Common myeloid progenitor, CD34-positive (primary cell): ENCODE measurements around the gene BAG1.

Experiments
- CTCF ChIA-PET: fragments of 350-600 bp; sonication (Branson Sonifier 250); formaldehyde crosslinking; loops from one replicate; lab custom pipeline; 2021; ENCODE audit warnings: antibody characterized with exemption; lab: Charles Lee
- POLR2A ChIA-PET: fragments of 350-600 bp; sonication (Branson Sonifier 250); formaldehyde crosslinking; loops from one replicate; lab custom pipeline; 2021; ENCODE audit warnings: antibody characterized with exemption; lab: Charles Lee
- DNase-seq, 3 donors: peaks; one replicate each; pipeline versions ENCODE4 v3.0.0 to v3.0.0-alpha.2; 2013
- H3K27ac ChIP-seq, 2 experiments: 1 replicate in 1 of 2; 2 replicates in 1 of 2; pipeline ENCODE4 v1.7.0; 2013; ENCODE audit warnings: inconsistent platforms in 2 of 2, low read length in 2 of 2, mild to moderate bottlenecking in 2 of 2, low read depth in 1 of 2, moderate library complexity in 1 of 2; ENCODE audit not compliant: severe bottlenecking in 2 of 2, insufficient read depth in 1 of 2, poor library complexity in 1 of 2
- H3K27me3 ChIP-seq, 5 experiments: replicated peaks in 2 of 5; 1 replicate in 3 of 5; 2 replicates in 2 of 5; pipeline versions ENCODE4 v1.6.1 to v1.7.0; 2013; ENCODE audit warnings: low read length in 4 of 5, mild to moderate bottlenecking in 2 of 5, moderate library complexity in 2 of 5, inconsistent platforms in 1 of 5; ENCODE audit not compliant: insufficient read depth in 5 of 5, control insufficient read depth in 4 of 5
- H3K36me3 ChIP-seq, 4 experiments: 1 replicate in 2 of 4; 2 replicates in 2 of 4; pipeline versions ENCODE4 v1.6.1 to v1.7.0; 2013; ENCODE audit warnings: low read length in 3 of 4, control low read depth in 1 of 4, mild to moderate bottlenecking in 1 of 4; ENCODE audit not compliant: control insufficient read depth in 4 of 4, insufficient read depth in 4 of 4
- H3K4me1 ChIP-seq, 4 experiments: 1 replicate in 3 of 4; 2 replicates in 1 of 4; pipeline versions ENCODE4 v1.6.1 to v1.7.1; 2013; ENCODE audit warnings: low read length in 3 of 4, mild to moderate bottlenecking in 3 of 4, control low read depth in 1 of 4, inconsistent platforms in 1 of 4, moderate library complexity in 1 of 4; ENCODE audit not compliant: control insufficient read depth in 4 of 4, insufficient read depth in 4 of 4; ENCODE audit errors: control extremely low read depth in 1 of 4
- H3K4me3 ChIP-seq, 7 experiments: 1 replicate in 4 of 7; 2 replicates in 3 of 7; pipeline versions ENCODE4 v1.5.1 to v1.7.0; 2013; ENCODE audit warnings: mild to moderate bottlenecking in 7 of 7, low read length in 6 of 7, moderate library complexity in 6 of 7, inconsistent platforms in 2 of 7, low read depth in 2 of 7, control low read depth in 1 of 7; ENCODE audit not compliant: insufficient read depth in 4 of 7, control insufficient read depth in 1 of 7; ENCODE audit errors: extremely low read depth in 1 of 7
- H3K9me3 ChIP-seq, 5 experiments: 1 replicate in 4 of 5; 2 replicates in 1 of 5; pipeline versions ENCODE4 v1.6.1 to v1.7.1; 2013; ENCODE audit warnings: low read length in 4 of 5, mild to moderate bottlenecking in 2 of 5, inconsistent platforms in 1 of 5, low read depth in 1 of 5, moderate library complexity in 1 of 5; ENCODE audit not compliant: control insufficient read depth in 4 of 5, insufficient read depth in 2 of 5; ENCODE audit errors: control extremely low read depth in 1 of 5
- WGBS: methylation state at CpG from one replicate; pipeline ENCODE4 v1.1.5; 2013; ENCODE audit not compliant: insufficient coverage; 5-methylcytosine and 5-hydroxymethylcytosine counted together

Gene BAG1

DNA sequence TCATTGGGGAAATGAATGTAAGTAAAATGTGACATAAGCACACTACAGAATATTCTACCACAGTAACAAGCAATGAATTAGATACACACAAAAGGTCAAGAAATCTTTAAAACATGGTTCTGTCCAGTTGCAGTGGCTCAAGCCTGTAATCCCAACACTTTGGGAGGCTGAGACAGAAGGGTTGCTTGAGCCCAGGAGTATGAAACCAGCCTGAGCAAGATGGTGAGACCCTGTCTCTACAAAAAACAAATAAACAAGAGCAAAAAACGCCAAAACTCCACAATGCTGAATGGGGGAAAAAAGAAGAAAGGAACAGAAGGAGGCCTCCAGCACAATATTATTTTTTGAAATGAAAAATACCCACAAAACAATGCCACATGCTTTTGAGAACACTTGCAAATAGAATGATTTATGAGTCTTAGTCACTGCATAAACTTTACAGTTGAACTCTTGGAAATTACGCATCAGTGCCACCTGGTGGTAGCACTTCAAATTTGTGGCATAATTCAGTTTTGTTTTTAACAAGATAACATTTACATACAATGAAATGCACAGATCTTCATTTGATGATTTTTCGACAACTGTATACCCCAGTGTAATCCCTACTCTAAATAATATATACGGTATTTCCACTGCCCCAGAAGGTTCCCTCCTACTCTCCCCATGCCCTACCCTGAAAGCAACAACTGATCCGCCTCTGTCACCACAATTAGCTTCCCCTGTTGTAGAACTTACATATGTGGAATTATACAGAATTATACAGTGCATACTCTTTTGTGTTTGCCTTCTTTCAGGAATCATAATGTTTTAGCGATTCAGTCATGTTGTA, 39.0 kb downstream of the BAG1 start:
- H3K27ac ChIP-seq, result peak overlapping the region in 1 of 2 experiments; percentile 12

DNA sequence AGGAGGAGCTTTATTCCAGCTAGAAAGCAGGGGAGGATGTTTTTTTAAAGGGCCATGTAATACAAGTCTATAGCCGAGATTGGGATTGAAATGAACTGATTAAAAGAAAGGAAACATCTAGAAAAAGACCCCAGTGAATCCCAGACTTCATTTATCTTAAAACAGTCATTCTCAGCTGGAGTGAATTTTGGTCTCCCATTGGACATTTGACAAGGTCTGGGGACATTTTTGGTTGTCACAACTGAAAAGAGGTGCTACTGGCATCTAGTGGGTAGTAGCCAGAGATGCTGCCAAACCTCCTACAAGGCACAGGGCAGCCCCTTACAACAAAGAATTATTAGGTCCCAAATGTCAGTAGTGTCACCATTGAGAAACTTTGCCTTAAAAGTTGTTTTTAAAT, 40.8 kb downstream of the BAG1 start:
- Histone ChIP-seq H3K4me1 (peaks cover 9 to 42% (median 31%) of the 10 kb centered on the region in 4 experiments), H3K4me3 (no peak overlapping the region), H3K27me3 (no peaks in the 10 kb centered on the region), H3K27ac (no peak overlapping the region), H3K9me3 (no peaks in the 10 kb centered on the region), H3K36me3 (no peaks in the 10 kb centered on the region)
- WGBS, result no CpG with 5 or more reads among the region's 1 CpG
- DNase-seq, result no peak
- POLR2A ChIA-PET, result interaction anchor here (0.6 kb wide), 1 partner anchor 52 kb away, joined by 3 read pairs; no protein-coding TSS in a partner anchor
- CTCF ChIA-PET, result interaction anchor here (0.9 to 1.3 kb wide), 3 partner anchors 10 to 115 kb away, joined by 3 read pairs; no protein-coding TSS in a partner anchor

More for the DNA sequence above, 39.0 kb downstream of the BAG1 start:
- ChIA-PET POLR2A (interaction anchor here (0.6 to 1.7 kb wide), 4 partner anchors 22 to 238 kb away, joined by 3 to 5 read pairs (median 4); partner anchors contain the start of genes B4GALT1, BAG1 and CHMP5), CTCF (interaction anchor here (0.7 to 3.0 kb wide), 32 partner anchors 9 to 169 kb away, joined by 3 to 30 read pairs (median 5); partner anchors contain the start of genes B4GALT1, CHMP5 and SPINK4)
- H3K36me3 ChIP-seq, result no peaks in the 10 kb centered on the region
- no peaks in the 10 kb centered on the region for H3K9me3 ChIP-seq
- no peaks in the 10 kb centered on the region for H3K27me3 ChIP-seq
- DNase-seq, result peak; percentile 87 to 95 (median 93)
- H3K4me1 ChIP-seq, result peaks cover 9 to 42% (median 31%) of the 10 kb centered on the region in 4 experiments
- peak overlapping the region in 1 of 7 experiments; percentile 33 for H3K4me3 ChIP-seq
- WGBS, result 33% methylated on average over 3 of the region's 6 CpGs

DNA sequence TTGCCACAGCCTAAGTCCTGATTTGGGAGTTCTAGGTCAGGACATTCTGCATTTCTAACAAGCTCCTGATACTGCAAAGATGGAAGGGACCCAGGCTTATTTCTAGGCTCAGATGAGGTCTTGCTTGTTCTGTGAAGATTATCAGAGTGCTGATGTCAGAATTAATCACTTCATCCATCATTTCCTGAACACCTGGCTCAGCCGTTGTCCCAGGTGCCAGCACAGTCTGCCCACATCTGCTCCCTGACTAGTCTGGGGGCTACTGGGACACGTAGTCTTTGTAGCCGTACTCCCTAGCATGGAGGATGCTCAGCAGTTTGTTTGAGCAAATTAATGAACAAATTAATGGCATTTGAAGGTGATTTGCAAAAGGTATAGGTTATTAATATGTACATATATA, 42.5 kb downstream of the BAG1 start:
- H3K36me3 ChIP-seq, result no peaks in the 10 kb centered on the region
- WGBS, result 73% methylated on average over 3 of the region's 3 CpGs
- CTCF ChIA-PET, result interaction anchor here (1.2 kb wide), 1 partner anchor 18 kb away, joined by 3 read pairs; the partner anchor contains the start of gene SPINK4
- peaks cover 0 to 2% (median 0%) of the 10 kb centered on the region in 5 experiments for H3K27me3 ChIP-seq
- no peak overlapping the region for H3K27ac ChIP-seq
- POLR2A ChIA-PET, result interaction anchor here (0.5 kb wide), 1 partner anchor 160 kb away, joined by 3 read pairs; no protein-coding TSS in a partner anchor
- no peaks in the 10 kb centered on the region for H3K9me3 ChIP-seq
- peaks cover 9 to 29% (median 24%) of the 10 kb centered on the region in 4 experiments for H3K4me1 ChIP-seq
- DNase-seq, result peak in 2 of 3 donors; percentile 42 to 47
- no peak overlapping the region for H3K4me3 ChIP-seq

DNA sequence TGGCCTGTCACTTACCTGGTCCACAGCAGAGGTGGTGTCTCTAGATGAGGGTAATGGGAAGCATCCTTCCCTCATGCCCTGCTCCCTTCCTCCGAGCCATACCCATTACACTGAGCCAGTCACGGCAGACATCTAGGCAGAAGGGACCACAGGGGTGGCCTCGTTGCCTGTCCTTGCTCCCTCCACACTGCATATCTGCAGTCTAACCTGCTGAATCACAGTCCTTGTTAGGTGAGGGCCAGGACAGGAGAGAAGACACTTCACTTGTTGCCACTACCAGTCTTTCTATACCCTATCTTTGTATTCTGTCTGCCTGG, 43.0 kb downstream of the BAG1 start:
- no peak for DNase-seq
- peaks cover 9 to 24% (median 19%) of the 10 kb centered on the region in 4 experiments for H3K4me1 ChIP-seq
- no peaks in the 10 kb centered on the region for H3K36me3 ChIP-seq
- ChIA-PET POLR2A (no interaction called here), CTCF (no interaction called here)
- WGBS, result 100% methylated on average over 2 of the region's 3 CpGs
- no peak overlapping the region for H3K4me3 ChIP-seq
- H3K27me3 ChIP-seq, result peaks cover 0 to 2% (median 0%) of the 10 kb centered on the region in 5 experiments
- no peak overlapping the region for H3K27ac ChIP-seq
- H3K9me3 ChIP-seq, result no peaks in the 10 kb centered on the region

DNA sequence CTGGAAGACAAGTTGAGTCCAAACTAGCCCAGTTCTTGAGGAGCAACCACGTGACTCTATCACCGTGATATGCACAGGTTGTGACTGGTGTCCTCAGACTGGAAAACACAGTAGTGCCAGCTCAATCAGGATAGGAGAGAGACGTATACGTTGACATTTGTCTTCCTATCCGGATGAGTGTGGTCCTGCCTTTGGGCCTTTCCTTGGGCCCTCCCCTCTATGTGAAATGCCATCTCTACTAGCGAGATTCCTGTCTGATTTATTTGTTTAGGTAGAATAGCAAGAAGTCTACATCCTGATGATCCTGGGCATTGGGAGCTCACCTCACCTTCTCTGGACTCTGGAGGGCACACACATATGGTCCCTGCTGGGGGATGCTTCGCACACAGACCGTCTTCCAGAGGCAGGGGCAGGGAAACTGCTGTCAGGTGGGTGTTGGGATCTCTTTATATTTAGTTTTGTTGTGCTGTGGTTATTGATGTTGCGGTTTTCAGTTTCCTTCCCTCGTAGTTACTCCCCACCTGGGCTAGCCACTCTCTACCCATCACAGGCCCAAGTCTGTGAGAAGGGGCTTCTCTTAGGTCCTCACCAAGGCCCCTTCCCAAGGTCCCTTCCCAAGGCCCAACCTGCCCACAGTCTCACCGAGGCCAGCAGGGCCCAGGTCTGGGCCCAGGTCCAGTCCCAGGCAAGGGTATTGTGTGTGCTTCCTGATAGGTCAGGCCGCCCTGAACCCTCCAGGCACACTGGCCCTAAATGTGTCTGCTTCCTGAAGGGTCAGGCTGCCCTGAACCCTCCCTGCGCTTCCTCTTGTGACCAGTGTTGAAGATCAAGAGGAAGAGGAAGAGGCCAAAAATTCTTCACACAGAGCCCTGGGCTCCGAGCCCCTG, 43.6 kb downstream of the BAG1 start:
- Histone ChIP-seq H3K36me3 (no peaks in the 10 kb centered on the region), H3K27ac (no peak overlapping the region), H3K27me3 (peaks cover 0 to 2% (median 0%) of the 10 kb centered on the region in 5 experiments), H3K4me1 (peaks cover 4 to 18% (median 13%) of the 10 kb centered on the region in 4 experiments), H3K4me3 (no peak overlapping the region), H3K9me3 (no peaks in the 10 kb centered on the region)
- WGBS, result 75% methylated on average over 8 of the region's 14 CpGs
- ChIA-PET POLR2A (no interaction called here), CTCF (interaction anchor here (1.2 kb wide), 1 partner anchor 12 kb away, joined by 3 read pairs; no protein-coding TSS in a partner anchor)
- DNase-seq, result no peak

DNA sequence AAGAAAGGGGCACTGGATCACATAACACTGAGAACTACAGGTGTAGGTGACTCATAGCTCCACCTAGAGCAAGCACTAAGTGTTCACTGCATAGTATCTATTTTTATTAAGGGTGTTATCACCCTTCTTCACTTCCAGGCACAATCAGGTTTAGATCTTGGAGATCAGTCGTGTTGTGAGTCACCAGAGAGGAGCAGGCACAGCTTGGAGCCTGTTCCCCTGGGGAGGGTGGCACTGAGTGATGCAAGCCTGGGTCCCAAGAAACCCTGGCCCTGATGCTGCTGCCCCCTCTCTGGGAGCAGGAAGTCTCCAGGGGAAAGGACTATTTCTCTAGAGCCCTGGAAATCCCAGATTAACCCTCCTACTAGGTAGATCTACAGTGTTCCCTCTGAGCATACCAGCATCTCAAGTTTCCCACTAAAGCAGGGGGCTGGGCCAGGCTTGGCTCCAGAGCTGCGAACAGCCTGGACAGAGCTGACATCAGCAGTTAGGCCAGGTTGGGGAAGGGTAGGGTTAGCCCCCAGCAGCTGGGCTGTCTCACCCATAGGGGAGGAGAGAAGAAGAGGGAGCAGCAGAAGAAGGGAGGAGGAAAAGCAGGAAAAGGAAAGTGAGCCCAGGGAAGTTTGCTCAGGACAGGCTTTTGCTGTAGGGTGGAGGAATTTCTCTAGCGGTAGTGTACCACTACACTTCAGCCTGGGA, 52.7 kb downstream of the BAG1 start:
- Histone ChIP-seq H3K9me3 (no peaks in the 10 kb centered on the region), H3K27ac (no peak overlapping the region), H3K4me3 (no peak overlapping the region), H3K27me3 (no peaks in the 10 kb centered on the region), H3K4me1 (no peaks in the 10 kb centered on the region), H3K36me3 (no peaks in the 10 kb centered on the region)
- 95% methylated on average over 2 of the region's 3 CpGs for WGBS
- DNase-seq, result no peak
- ChIA-PET CTCF (interaction anchor here (1.6 kb wide), 1 partner anchor 10 kb away, joined by 4 read pairs; no protein-coding TSS in a partner anchor), POLR2A (no interaction called here)
